Natural killer cell (primary cell): ENCODE data around the gene ADGRB2. TPM values are rescaled to one million over a fixed set of nuclear protein-coding genes. Genes with fewer than 3 reads are reported as not detected.

Experiments
- ATAC-seq, 3 donors: fragments of 150-1000 bp in 2 of 3; fragments of 200-7000 bp in 1 of 3; cut with Tn5 transposase; 1 replicate in 1 of 3; 2 replicates in 2 of 3; pipeline ENCODE4 v1.10.0; 2021; ENCODE audit warnings: mild to moderate bottlenecking in 2 of 3, moderate library complexity in 2 of 3
- DNase-seq, 2 donors: peaks; one replicate each; pipeline versions ENCODE4 v3.0.0 to v3.0.0-alpha.2; 2013 to 2021; ENCODE audit warnings: mixed read lengths in 1 of 2
- H3K27ac ChIP-seq: one replicate; pipeline ENCODE4 v1.5.1; 2013; ENCODE audit warnings: mild to moderate bottlenecking, low read length
- H3K27me3 ChIP-seq: one replicate; pipeline ENCODE4 v1.6.1; 2013; ENCODE audit warnings: low read length; ENCODE audit not compliant: control insufficient read depth, insufficient read depth
- H3K36me3 ChIP-seq: one replicate; pipeline ENCODE4 v1.6.1; 2013; ENCODE audit warnings: low read length; ENCODE audit not compliant: control insufficient read depth, insufficient read depth
- H3K4me1 ChIP-seq: one replicate; pipeline ENCODE4 v1.6.1; 2013; ENCODE audit warnings: low read length; ENCODE audit not compliant: control insufficient read depth, insufficient read depth
- H3K4me3 ChIP-seq: one replicate; pipeline ENCODE4 v1.5.1; 2013; ENCODE audit warnings: low read length
- H3K9me3 ChIP-seq: one replicate; pipeline ENCODE4 v1.6.1; 2013; ENCODE audit warnings: low read length; ENCODE audit not compliant: control insufficient read depth, insufficient read depth
- H3K27ac Mint-ChIP-seq, 2 donors: one replicate each; pipeline ENCODE4 v1.8.0; 2022; ENCODE audit warnings: mild to moderate bottlenecking in 2 of 2, mixed read lengths in 2 of 2, moderate library complexity in 1 of 2
- H3K27me3 Mint-ChIP-seq, 2 donors: one replicate each; pipeline ENCODE4 v1.8.0; 2022; ENCODE audit warnings: low read depth in 2 of 2, mixed read lengths in 2 of 2
- H3K36me3 Mint-ChIP-seq: one replicate; pipeline ENCODE4 v1.8.0; 2022; ENCODE audit warnings: mixed read lengths
- H3K4me1 Mint-ChIP-seq, 2 donors: one replicate each; pipeline ENCODE4 v1.8.0; 2022; ENCODE audit warnings: mixed read lengths in 2 of 2
- H3K4me3 Mint-ChIP-seq: one replicate; pipeline ENCODE4 v1.8.0; 2022; ENCODE audit warnings: mild to moderate bottlenecking, moderate library complexity, mixed read lengths
- H3K9me3 Mint-ChIP-seq, 2 donors: one replicate each; pipeline ENCODE4 v1.8.0; 2022; ENCODE audit warnings: mixed read lengths in 2 of 2
- WGBS: methylation state at CpG from one replicate; pipeline ENCODE4 v1.1.7; 2013; ENCODE audit warnings: missing lambda C conversion rate; ENCODE audit not compliant: insufficient coverage; 5-methylcytosine and 5-hydroxymethylcytosine counted together
- intact Hi-C: fragments of 100-400 bp; cut with micrococcal nuclease; formaldehyde crosslinking; loops from one replicate; pipeline ENCODE4 v1.14.2; 2022
- total RNA-seq, 4 donors: library from RNA; stranded (reverse); fragments of 120-200 nt in 1 of 4; gene quantifications; one replicate each; pipeline versions ENCODE4 v1.2.3 to v1.2.4, GENCODE V29; 2013 to 2022
- TF ChIP-seq, protein P1 (sequence below): fragments of 200-600 bp; IDR thresholded peaks from one replicate; pipeline ENCODE4 v1.8.0; 2022; ENCODE audit warnings: antibody characterized with exemption

The ADGRB2 gene
- total RNA-seq, 3 donors from 2014 or later (not counting 1 experiment from before 2014, with no cell fraction given) = 7.6 to 19.9 (median 12.8) TPM

- Mint-ChIP-seq H3K4me1 (no peaks in the 10 kb centered on the region), H3K9me3 (no peaks in the 10 kb centered on the region), H3K4me3 (no peak overlapping the region), H3K27me3 (peaks cover 0 to 18% of the 10 kb centered on the region in 2 donors), H3K27ac (no peak overlapping the region), H3K36me3 (no peaks in the 10 kb centered on the region)
- Histone ChIP-seq H3K4me3 (no peak overlapping the region), H3K27me3 (peaks cover 4% of the 10 kb centered on the region), H3K9me3 (no peaks in the 10 kb centered on the region), H3K36me3 (no peaks in the 10 kb centered on the region), H3K27ac (no peak overlapping the region), H3K4me1 (peaks cover 6% of the 10 kb centered on the region)
- TF ChIP-seq, protein P1, sequence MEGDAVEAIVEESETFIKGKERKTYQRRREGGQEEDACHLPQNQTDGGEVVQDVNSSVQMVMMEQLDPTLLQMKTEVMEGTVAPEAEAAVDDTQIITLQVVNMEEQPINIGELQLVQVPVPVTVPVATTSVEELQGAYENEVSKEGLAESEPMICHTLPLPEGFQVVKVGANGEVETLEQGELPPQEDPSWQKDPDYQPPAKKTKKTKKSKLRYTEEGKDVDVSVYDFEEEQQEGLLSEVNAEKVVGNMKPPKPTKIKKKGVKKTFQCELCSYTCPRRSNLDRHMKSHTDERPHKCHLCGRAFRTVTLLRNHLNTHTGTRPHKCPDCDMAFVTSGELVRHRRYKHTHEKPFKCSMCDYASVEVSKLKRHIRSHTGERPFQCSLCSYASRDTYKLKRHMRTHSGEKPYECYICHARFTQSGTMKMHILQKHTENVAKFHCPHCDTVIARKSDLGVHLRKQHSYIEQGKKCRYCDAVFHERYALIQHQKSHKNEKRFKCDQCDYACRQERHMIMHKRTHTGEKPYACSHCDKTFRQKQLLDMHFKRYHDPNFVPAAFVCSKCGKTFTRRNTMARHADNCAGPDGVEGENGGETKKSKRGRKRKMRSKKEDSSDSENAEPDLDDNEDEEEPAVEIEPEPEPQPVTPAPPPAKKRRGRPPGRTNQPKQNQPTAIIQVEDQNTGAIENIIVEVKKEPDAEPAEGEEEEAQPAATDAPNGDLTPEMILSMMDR = no peak
- ATAC-seq = no peak
- intact Hi-C loops = no loop called here
- DNase-seq = no peak
- 85% methylated on average over 2 of the region's 2 CpGs for WGBS
These were observed 16.5 kb upstream of the ADGRB2 start for GRCh38 chr1:31780632-31781031.

DNA sequence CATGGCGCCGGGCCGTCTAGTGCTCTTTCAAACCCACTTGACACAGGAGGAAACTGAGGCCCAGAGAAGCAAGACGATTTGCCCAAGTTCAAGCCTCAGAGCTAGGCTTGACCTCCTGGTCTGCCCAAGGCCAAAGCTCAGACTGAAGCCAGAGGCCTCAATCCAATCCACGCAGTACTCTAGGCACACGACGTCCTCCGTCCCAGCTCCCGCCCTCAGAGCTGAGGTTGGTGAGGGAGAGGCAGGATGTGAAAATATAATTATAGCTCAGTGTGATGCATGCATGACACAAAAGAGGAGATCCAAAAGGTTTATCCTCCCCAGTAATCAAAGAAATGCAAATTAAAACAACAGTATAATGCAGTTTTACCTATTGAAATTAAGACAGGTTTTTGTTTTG, 15.5 kb upstream of the ADGRB2 start:
- DNase-seq = no peak
- Histone ChIP-seq H3K36me3 (no peaks in the 10 kb centered on the region), H3K9me3 (no peaks in the 10 kb centered on the region), H3K27me3 (peaks cover 11% of the 10 kb centered on the region), H3K27ac (no peak overlapping the region), H3K4me3 (no peak overlapping the region), H3K4me1 (peaks cover 5% of the 10 kb centered on the region)
- H3K27me3 Mint-ChIP-seq = peaks cover 6 to 23% of the 10 kb centered on the region in 2 donors
- no peak overlapping the region for H3K4me3 Mint-ChIP-seq
- no peak for ATAC-seq
- WGBS = 90% methylated on average over 9 of the region's 9 CpGs
- H3K27ac Mint-ChIP-seq = no peak overlapping the region
- TF ChIP-seq, protein P1 = no peak
- H3K4me1 Mint-ChIP-seq = no peaks in the 10 kb centered on the region
- no peaks in the 10 kb centered on the region for H3K36me3 Mint-ChIP-seq
- H3K9me3 Mint-ChIP-seq = no peaks in the 10 kb centered on the region
- intact Hi-C loops = no loop called here

GRCh38 chr1:31778763-31779488, 14.8 kb upstream of the ADGRB2 start:
- H3K36me3 Mint-ChIP-seq = no peaks in the 10 kb centered on the region
- H3K4me1 Mint-ChIP-seq = no peaks in the 10 kb centered on the region
- TF ChIP-seq, protein P1 = no peak
- Histone ChIP-seq H3K4me3 (no peak overlapping the region), H3K27me3 (peaks cover 11% of the 10 kb centered on the region), H3K9me3 (no peaks in the 10 kb centered on the region), H3K4me1 (no peaks in the 10 kb centered on the region), H3K27ac (no peak overlapping the region), H3K36me3 (no peaks in the 10 kb centered on the region)
- intact Hi-C loops = no loop called here
- no peak overlapping the region for H3K27ac Mint-ChIP-seq
- WGBS = 93% methylated on average over 10 of the region's 11 CpGs
- DNase-seq (no peak), ATAC-seq (no peak)
- no peak overlapping the region for H3K4me3 Mint-ChIP-seq
- H3K27me3 Mint-ChIP-seq = peaks cover 14 to 31% of the 10 kb centered on the region in 2 donors
- H3K9me3 Mint-ChIP-seq = no peaks in the 10 kb centered on the region

GRCh38 chr1:31776516-31776915, 12.4 kb upstream of the ADGRB2 start:
- Histone ChIP-seq H3K4me1 (peaks cover 18% of the 10 kb centered on the region), H3K36me3 (no peaks in the 10 kb centered on the region), H3K27ac (no peak overlapping the region), H3K4me3 (no peak overlapping the region), H3K27me3 (peaks cover 29% of the 10 kb centered on the region), H3K9me3 (no peaks in the 10 kb centered on the region)
- H3K4me1 Mint-ChIP-seq = peaks cover 9 to 13% of the 10 kb centered on the region in 2 donors
- 86% methylated on average over 3 of the region's 3 CpGs for WGBS
- TF ChIP-seq, protein P1 = no peak
- peaks cover 31 to 46% of the 10 kb centered on the region in 2 donors for H3K27me3 Mint-ChIP-seq
- H3K36me3 Mint-ChIP-seq = no peaks in the 10 kb centered on the region
- H3K9me3 Mint-ChIP-seq = no peaks in the 10 kb centered on the region
- ATAC-seq (no peak), DNase-seq (no peak)
- intact Hi-C loops = no loop called here
- no peak overlapping the region for H3K4me3 Mint-ChIP-seq
- no peak overlapping the region for H3K27ac Mint-ChIP-seq
